Activated naive CD8-positive, alpha-beta T cell treated with anti-CD3 and anti-CD28 coated beads, Interleukin-2, amount 10 ng/mL, durations not matched to agents 7 days and 5 days (primary cell): ENCODE results near the gene EID3. TPM values are rescaled to one million over a fixed set of nuclear protein-coding genes. Genes with fewer than 3 reads are reported as not detected.

ENCODE experiments used
- ATAC-seq: fragments of 150-1000 bp; cut with Tn5 transposase; one replicate; pipeline ENCODE4 v1.10.0; 2021; ENCODE audit warnings: low read depth, moderate library complexity
- POLR2A ChIA-PET: fragments of 350-600 bp; sonication (Branson Sonifier 250); formaldehyde crosslinking; loops from one replicate; lab custom pipeline; 2021; ENCODE audit warnings: antibody characterized with exemption; lab: Charles Lee
- DNase-seq: peaks from one replicate; pipeline ENCODE4 v3.0.0; 2021
- H3K27ac Mint-ChIP-seq: one replicate; pipeline ENCODE4 v1.8.0; 2022; ENCODE audit warnings: mild to moderate bottlenecking, mixed read lengths
- H3K27me3 Mint-ChIP-seq: one replicate; pipeline ENCODE4 v1.8.0; 2022; ENCODE audit warnings: mild to moderate bottlenecking, moderate library complexity, mixed read lengths
- H3K36me3 Mint-ChIP-seq: one replicate; pipeline ENCODE4 v1.8.0; 2021; ENCODE audit warnings: mild to moderate bottlenecking, mixed read lengths
- H3K4me1 Mint-ChIP-seq: one replicate; pipeline ENCODE4 v1.8.0; 2021; ENCODE audit warnings: mixed read lengths
- H3K4me3 Mint-ChIP-seq: one replicate; pipeline ENCODE4 v1.8.0; 2022; ENCODE audit warnings: mild to moderate bottlenecking, moderate library complexity, mixed read lengths
- H3K9me3 Mint-ChIP-seq: one replicate; pipeline ENCODE4 v1.8.0; 2021; ENCODE audit warnings: mixed read lengths
- total RNA-seq, 2 experiments: library from RNA; stranded (reverse); gene quantifications; one replicate each; pipeline ENCODE4 v1.2.3, GENCODE V29; 2021

EID3 gene
- total RNA-seq, 2 experiments from 2014 or later, result 6.9 to 7.3 TPM

DNA sequence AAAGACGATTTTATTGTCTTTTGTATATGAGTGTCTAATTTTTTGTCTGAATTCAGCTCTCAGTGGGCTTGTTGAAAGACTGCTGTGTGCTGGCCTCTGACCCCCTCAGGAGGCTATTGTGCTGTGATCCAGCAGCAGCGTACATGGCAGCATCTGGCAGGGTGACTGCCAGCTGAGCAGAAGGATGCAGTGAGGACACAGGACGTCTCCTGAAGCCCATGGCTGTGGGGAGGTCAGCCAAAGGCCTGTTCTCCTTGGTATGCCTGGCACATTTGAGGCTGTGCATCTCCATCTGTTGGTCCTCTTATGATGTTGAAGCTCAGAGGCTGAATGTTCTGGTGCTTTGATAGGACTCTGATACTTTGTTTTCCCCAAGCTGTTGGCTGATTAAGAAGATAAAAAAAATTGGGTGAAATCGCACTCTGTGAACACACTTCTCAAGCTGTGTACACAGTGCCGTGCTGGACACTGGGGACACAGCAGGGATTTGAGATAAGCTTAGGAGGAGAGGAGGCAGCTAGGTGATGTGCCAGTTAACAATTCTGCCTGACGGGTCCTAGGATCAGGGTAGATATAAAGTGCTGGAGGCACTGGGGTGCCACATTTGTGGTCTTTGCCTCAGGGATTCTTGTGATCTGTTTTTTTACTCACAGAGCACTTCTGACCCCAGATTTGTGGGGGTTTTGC is 37.5 kb downstream of the EID3 start:
- no peaks in the 10 kb centered on the region for H3K27me3 Mint-ChIP-seq
- no peak overlapping the region for H3K4me3 Mint-ChIP-seq
- peaks cover 2% of the 10 kb centered on the region for H3K4me1 Mint-ChIP-seq
- ATAC-seq, result no peak
- no peak overlapping the region for H3K27ac Mint-ChIP-seq
- DNase-seq, result no peak
- no peaks in the 10 kb centered on the region for H3K9me3 Mint-ChIP-seq
- POLR2A ChIA-PET, result no interaction called here
- H3K36me3 Mint-ChIP-seq, result peaks cover 30% of the 10 kb centered on the region

DNA sequence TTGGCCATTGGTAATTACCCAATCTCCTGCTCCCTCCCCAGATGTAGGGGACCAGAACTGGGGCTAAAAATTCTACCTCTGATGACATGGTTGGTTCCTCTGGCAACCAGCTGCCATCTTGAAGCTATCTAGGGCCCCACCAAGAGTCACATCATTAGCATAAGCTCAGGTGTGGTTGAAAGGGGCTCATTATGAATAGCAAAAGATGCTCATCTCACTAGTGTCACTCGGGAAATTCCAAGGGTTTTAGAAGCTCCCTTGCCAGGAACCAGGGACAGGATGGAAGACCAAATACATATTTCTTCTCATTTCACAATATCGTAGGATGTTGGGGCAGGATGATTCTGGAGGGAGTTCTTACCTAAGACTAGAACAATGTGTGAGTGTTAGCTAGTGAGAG is 38.6 kb downstream of the EID3 start:
- Mint-ChIP-seq H3K9me3 (no peaks in the 10 kb centered on the region), H3K4me1 (peaks cover 2% of the 10 kb centered on the region), H3K36me3 (peaks cover 26% of the 10 kb centered on the region), H3K27me3 (no peaks in the 10 kb centered on the region), H3K4me3 (no peak overlapping the region), H3K27ac (no peak overlapping the region)
- no peak for DNase-seq
- ATAC-seq, result no peak
- POLR2A ChIA-PET, result no interaction called here

DNA sequence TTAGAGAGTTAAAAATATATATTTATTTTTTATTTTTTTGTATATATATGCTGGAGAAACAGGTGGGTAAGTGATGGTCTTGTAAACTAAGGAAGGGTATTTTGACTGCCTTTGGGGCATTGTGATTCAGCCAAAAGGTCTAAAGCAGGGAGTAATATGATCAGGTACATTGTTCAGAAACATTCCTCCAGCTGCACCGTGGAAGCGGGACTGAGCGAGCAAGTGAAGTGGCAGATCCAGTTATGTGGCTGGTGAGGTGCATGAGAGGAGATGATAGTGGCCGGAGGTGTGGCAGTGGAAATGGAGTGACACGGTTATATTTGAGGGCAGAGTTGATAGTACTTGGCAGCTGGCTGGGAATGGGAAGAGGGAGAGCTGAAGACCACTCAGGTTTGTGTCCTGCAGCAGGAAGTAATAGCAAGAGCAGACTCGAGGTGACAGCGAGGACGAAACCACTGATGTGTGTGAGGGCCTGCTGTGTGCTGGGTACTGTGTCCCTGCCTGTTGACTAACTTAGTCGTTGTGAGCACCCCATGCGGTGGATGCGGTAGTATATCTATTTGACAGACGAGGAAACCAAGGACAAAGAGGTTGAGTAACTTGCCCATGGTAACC is 39.2 kb downstream of the EID3 start:
- H3K36me3 Mint-ChIP-seq, result peaks cover 29% of the 10 kb centered on the region
- POLR2A ChIA-PET, result no interaction called here
- no peaks in the 10 kb centered on the region for H3K9me3 Mint-ChIP-seq
- DNase-seq (no peak), ATAC-seq (no peak)
- H3K4me3 Mint-ChIP-seq, result no peak overlapping the region
- H3K4me1 Mint-ChIP-seq, result peaks cover 2% of the 10 kb centered on the region
- no peaks in the 10 kb centered on the region for H3K27me3 Mint-ChIP-seq
- no peak overlapping the region for H3K27ac Mint-ChIP-seq

DNA sequence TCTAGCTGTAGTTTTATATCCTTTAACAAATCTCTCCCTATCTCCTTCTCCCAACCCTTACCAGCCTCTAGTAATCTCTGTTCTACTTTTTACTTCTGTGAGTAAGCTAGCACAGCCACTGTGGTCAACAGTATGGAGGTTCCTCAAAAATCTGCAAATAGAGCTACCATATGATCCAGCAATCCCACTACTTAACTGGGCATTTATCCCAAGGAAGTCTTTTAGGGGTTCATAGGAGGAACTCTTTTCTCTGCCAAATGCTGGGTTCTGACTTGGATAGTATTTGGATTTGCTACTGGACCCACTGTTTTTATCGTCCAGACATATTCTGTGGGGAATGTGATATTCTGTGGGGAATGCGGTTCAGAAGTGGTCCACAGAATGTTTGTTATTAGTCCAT is 41.1 kb downstream of the EID3 start:
- Mint-ChIP-seq H3K4me1 (peaks cover 2% of the 10 kb centered on the region), H3K9me3 (no peaks in the 10 kb centered on the region), H3K27me3 (no peaks in the 10 kb centered on the region), H3K27ac (no peak overlapping the region), H3K4me3 (no peak overlapping the region), H3K36me3 (peaks cover 35% of the 10 kb centered on the region)
- POLR2A ChIA-PET, result no interaction called here
- ATAC-seq (no peak), DNase-seq (no peak)

DNA sequence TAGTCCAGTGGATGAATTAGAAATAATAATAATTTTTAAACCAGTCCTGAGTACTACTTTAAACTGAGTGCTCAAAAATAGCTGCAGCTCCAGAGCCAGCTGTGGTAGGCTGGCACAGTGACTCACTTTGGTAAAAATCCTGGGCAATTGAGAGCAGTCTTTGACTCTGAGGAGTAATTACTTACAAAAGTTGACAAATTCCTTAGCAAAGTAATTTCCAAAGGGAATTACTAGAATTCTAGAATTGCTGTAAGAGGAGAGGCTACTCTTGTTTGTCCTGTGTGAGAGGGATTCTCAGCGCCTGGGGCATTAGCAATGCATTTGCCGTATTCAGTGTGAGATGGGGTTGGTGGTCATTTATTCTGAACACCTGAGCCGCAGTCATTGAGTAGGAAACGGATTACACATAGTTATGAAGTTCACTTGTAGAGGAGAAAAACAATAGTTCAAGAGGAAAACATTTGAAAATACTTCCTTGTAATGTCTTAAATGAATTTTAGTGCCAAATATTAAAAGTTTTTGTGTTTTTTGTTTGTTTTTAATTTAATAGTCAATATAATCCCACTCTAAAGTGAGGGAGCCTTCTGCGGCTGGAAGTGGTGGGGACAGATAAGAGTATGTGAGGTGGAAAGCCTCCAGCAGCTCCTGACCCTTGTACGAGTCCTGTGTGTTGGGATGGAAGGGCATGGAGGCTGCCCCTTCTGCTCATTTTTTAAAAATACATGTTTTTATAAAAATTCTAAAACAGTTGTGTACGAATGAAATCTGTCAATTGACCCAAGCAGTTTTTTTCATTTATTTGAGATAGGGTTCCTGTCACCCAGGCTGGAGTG is 41.9 kb downstream of the EID3 start:
- Mint-ChIP-seq H3K9me3 (no peaks in the 10 kb centered on the region), H3K4me3 (no peak overlapping the region), H3K27ac (no peak overlapping the region), H3K36me3 (peaks cover 32% of the 10 kb centered on the region), H3K4me1 (peaks cover 2% of the 10 kb centered on the region), H3K27me3 (no peaks in the 10 kb centered on the region)
- POLR2A ChIA-PET, result no interaction called here
- DNase-seq, result no peak
- no peak for ATAC-seq

DNA sequence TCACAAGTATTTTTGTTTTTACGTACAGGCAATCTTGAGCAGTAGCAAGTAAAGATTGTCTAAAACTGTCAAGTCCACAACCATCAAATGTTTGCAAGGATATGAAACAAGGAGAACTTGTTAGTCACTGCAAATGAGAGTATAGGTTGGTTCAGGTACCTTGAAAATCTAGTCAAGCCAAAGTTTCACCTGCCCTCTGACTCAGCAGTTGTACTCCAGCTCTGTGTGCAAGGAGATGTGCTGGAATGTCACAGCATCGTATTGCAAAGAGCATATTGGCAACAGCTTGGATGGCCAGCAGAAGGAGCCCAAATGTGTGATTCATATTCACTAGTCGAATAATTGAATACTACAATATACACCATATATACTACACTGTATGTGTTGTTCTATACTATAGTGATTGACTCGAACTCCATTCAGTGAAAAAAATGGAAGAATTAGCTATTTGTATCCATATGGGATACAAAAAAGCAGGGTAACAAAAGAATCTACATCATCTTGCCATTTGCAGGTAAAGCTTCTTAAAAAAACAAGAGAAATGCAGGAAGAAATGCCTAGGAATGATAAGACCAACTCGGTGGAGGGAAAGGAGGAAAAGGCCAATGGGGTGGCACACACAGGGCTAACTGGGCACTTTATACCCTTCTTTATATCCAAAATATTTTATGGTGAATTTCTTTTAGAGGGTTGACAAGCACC is 44.0 kb downstream of the EID3 start:
- POLR2A ChIA-PET, result interaction anchor here (0.6 kb wide), 1 partner anchor 138 kb away, joined by 3 read pairs; no protein-coding TSS in a partner anchor
- no peaks in the 10 kb centered on the region for H3K9me3 Mint-ChIP-seq
- H3K36me3 Mint-ChIP-seq, result peaks cover 25% of the 10 kb centered on the region
- ATAC-seq (no peak), DNase-seq (no peak)
- H3K4me1 Mint-ChIP-seq, result peaks cover 2% of the 10 kb centered on the region
- no peak overlapping the region for H3K4me3 Mint-ChIP-seq
- H3K27me3 Mint-ChIP-seq, result no peaks in the 10 kb centered on the region
- H3K27ac Mint-ChIP-seq, result no peak overlapping the region

DNA sequence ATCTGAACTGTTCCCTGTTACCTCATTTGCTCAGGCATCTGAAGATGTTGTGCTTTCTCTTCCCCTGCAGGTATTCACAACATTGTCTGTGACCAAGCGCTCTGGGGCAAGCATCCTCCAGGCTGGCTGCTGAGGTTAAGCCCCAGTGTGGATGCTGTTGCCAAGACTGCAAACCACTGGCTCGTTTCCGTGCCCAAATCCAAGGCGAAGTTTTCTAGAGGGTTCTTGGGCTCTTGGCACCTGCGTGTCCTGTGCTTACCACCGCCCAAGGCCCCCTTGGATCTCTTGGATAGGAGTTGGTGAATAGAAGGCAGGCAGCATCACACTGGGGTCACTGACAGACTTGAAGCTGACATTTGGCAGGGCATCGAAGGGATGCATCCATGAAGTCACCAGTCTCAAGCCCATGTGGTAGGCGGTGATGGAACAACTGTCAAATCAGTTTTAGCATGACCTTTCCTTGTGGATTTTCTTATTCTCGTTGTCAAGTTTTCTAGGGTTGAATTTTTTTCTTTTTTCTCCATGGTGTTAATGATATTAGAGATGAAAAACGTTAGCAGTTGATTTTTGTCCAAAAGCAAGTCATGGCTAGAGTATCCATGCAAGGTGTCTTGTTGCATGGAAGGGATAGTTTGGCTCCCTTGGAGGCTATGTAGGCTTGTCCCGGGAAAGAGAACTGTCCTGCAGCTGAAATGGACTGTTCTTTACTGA is 44.9 kb downstream of the EID3 start:
- Mint-ChIP-seq H3K9me3 (no peaks in the 10 kb centered on the region), H3K36me3 (peaks cover 21% of the 10 kb centered on the region), H3K4me3 (no peak overlapping the region), H3K4me1 (no peaks in the 10 kb centered on the region), H3K27ac (no peak overlapping the region), H3K27me3 (no peaks in the 10 kb centered on the region)
- no peak for DNase-seq
- POLR2A ChIA-PET, result interaction anchor here (0.6 kb wide), 1 partner anchor 139 kb away, joined by 3 read pairs; no protein-coding TSS in a partner anchor
- no peak for ATAC-seq

DNA sequence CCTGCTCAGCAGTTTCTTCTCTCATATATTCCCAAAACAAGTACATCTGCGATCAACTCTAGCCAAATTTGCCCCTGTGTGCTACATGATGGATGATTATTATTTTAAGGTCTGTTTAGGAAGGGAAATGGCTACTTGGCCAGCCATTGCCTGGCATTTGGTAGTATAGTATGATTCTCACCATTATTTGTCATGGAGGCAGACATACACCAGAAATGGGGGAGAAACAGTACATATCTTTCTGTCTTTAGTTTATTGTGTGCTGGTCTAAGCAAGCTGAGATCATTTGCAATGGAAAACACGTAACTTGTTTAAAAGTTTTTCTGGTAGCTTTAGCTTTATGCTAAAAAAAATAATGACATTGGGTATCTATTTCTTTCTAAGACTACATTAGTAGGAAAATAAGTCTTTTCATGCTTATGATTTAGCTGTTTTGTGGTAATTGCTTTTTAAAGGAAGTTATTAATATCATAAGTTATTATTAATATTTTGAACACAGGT is 45.5 kb downstream of the EID3 start:
- ATAC-seq (no peak), DNase-seq (no peak)
- Mint-ChIP-seq H3K27ac (no peak overlapping the region), H3K4me1 (no peaks in the 10 kb centered on the region), H3K9me3 (no peaks in the 10 kb centered on the region), H3K36me3 (peaks cover 23% of the 10 kb centered on the region), H3K27me3 (no peaks in the 10 kb centered on the region), H3K4me3 (no peak overlapping the region)
- POLR2A ChIA-PET, result no interaction called here

DNA sequence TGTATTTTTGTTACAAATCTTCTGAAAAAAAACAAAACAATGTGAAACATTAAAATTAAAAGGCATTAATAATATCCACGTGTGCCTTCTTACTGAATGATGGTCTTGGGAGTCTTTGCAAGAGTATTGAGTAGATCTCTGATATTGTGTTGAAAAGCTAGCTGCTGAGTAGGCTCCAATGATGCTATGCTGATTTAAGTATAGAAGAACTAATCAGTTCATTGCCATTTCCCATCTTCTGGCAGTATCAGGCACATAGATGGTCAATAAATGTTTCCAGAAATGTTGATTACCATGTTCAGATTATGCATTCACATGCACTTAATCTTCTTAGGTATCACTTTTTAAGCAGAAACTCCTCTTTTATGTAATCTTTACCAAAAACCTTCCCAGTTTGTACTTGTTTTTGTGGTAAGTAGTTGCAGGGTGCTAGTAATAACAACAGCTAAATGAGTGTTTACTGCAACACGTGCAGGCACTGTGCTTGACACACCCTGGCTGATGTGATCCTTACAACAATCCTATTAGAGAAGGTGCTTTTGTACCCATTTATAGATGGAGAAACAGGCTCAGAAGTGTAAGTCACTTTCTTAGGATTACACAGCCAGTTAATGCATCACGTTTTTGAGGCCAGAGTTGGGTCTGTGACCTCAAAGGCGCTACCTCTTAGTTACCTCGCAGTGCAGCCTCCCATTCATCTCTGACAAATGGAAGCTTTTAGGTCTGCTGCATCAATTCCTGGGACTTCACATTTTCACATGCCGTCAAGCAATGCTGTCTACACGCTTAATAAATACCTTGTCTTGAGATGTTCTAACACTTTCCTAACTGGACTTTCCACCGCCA is 46.9 kb downstream of the EID3 start:
- H3K27me3 Mint-ChIP-seq, result no peaks in the 10 kb centered on the region
- no peak overlapping the region for H3K4me3 Mint-ChIP-seq
- POLR2A ChIA-PET, result no interaction called here
- DNase-seq (no peak), ATAC-seq (no peak)
- H3K4me1 Mint-ChIP-seq, result no peaks in the 10 kb centered on the region
- no peaks in the 10 kb centered on the region for H3K9me3 Mint-ChIP-seq
- H3K36me3 Mint-ChIP-seq, result peaks cover 23% of the 10 kb centered on the region
- no peak overlapping the region for H3K27ac Mint-ChIP-seq

DNA sequence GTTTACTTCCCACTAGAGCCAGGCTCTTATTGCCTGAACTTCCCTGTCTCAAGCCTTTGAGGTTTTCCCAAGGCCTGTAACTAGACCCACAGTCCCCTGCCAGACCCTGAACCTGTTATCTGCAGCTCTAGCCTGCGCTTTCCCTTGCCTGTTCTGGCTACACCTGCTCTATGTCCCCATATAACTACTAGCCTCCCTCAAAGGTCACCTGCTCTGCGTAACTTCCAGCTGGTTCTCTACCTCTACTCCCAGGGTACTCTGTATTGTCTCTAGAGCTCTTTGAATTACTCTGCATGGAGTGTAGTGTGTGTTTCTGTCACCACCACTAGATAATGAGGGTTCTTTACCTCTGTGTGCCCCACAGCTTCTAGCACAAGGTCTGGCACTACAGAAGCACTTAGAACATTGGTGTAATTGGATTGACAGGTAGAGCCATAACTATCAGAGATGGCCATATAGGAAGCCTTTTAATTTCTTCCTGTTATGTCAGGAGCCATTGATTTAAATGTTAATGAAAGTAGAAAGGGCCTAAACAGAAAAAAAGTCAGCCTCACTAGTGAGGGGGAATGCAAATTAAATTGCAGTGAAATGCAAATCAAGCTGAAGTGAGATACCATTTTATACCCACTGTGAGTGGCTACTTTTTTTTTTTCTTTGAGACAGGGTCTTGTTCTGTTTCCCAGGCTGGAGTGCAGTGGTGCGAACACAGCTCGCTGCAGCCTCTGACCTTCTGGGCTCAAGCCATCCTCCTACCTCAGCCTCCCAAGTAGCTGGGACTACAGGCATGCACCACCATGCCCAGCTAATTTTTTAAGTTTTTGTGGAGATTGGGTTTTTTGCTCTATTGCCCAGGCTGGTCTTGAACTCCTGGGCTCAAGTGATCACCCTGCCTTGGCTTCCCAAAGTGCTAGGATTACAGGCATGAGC is 47.8 kb downstream of the EID3 start:
- H3K4me1 Mint-ChIP-seq, result no peaks in the 10 kb centered on the region
- POLR2A ChIA-PET, result no interaction called here
- no peak overlapping the region for H3K27ac Mint-ChIP-seq
- ATAC-seq, result no peak
- H3K9me3 Mint-ChIP-seq, result no peaks in the 10 kb centered on the region
- peaks cover 23% of the 10 kb centered on the region for H3K36me3 Mint-ChIP-seq
- no peaks in the 10 kb centered on the region for H3K27me3 Mint-ChIP-seq
- no peak for DNase-seq
- no peak overlapping the region for H3K4me3 Mint-ChIP-seq

DNA sequence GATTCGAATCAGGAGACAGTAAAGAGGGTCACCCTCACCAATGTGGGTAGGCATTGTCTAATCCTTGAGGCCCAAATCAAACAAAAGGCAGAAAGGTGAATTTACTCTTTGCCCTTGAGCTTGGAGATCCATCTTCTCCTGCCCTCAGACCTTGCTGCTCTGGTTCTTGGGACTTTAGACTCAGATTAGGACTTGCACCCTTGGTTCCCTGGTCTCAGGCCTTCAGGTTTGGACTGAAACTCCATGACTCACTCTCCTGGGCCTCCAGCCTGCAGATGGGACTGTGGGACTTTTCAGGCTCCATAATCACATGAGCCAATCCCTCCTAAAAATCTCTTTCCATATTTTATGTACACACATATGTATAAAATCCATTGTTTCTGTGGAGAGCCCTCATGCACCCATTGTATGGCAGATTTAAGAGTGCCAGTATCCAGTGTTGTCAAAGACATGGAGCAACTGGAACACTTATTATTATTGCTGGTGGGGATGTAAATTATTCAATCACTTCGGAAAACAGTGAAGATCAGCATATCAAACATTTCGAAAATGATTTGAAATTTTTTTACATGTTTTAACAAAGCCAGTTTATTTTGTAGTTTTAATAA is 48.7 kb downstream of the EID3 start:
- no peaks in the 10 kb centered on the region for H3K27me3 Mint-ChIP-seq
- H3K9me3 Mint-ChIP-seq, result no peaks in the 10 kb centered on the region
- no peak overlapping the region for H3K27ac Mint-ChIP-seq
- POLR2A ChIA-PET, result no interaction called here
- ATAC-seq, result no peak
- H3K4me3 Mint-ChIP-seq, result no peak overlapping the region
- H3K4me1 Mint-ChIP-seq, result no peaks in the 10 kb centered on the region
- H3K36me3 Mint-ChIP-seq, result peaks cover 20% of the 10 kb centered on the region
- no peak for DNase-seq
